GM23248 (cell line): ENCODE measurements around the gene SLC2A5.

Experiments
- EZH2 ChIP-seq: fragments of 200-600 bp; sonication (generic); IDR thresholded peaks from 2 replicates; pipeline ENCODE4 v1.6.1; 2018; ENCODE audit warnings: antibody characterized with exemption, mild to moderate bottlenecking; ENCODE audit not compliant: insufficient read depth, poor library complexity, severe bottlenecking
- EZH2phosphoT487 ChIP-seq: fragments of 200-600 bp; sonication (generic); IDR thresholded peaks from 2 replicates; pipeline ENCODE4 v1.6.1; 2018; ENCODE audit warnings: antibody characterized with exemption, moderate library complexity, mild to moderate bottlenecking, low read depth; ENCODE audit not compliant: insufficient read depth

- TF ChIP-seq EZH2 (no peak), EZH2phosphoT487 (no peak)
These were observed 12.0 kb upstream of the SLC2A5 start for GRCh38 chr1:9081473-9081872.
